SH-SY5Y (cell line): ENCODE data around the gene ESCO1.

Experiments
- GATA2 ChIP-seq: IDR thresholded peaks from 2 replicates; pipeline ENCODE4 v1.6.1; 2011; ENCODE audit warnings: mild to moderate bottlenecking, low read depth, low read length
- GATA3 ChIP-seq: IDR thresholded peaks from 2 replicates; pipeline ENCODE4 v1.6.1; 2011; ENCODE audit warnings: low read depth, mild to moderate bottlenecking, low read length, moderate library complexity

- TF ChIP-seq GATA3, result no peak
- no peak for TF ChIP-seq GATA2
These were observed 4.7 kb upstream of the ESCO1 start for GRCh38 chr18:21605213-21605612.
